Loucy (cell line): ENCODE results near the gene KCTD11.

ENCODE experiments used
- H2AFZ ChIP-seq: fragments of 200-600 bp; sonication (generic); 2 replicates; pipeline ENCODE4 v1.6.0; 2016; ENCODE audit warnings: antibody characterized with exemption, mild to moderate bottlenecking, low read length, moderate library complexity
- H3F3A ChIP-seq: fragments of 200-600 bp; 2 replicates; pipeline ENCODE4 v1.6.0; 2016; ENCODE audit warnings: antibody characterized with exemption, low read depth, mild to moderate bottlenecking
- H3K27me3 ChIP-seq: fragments of 200-600 bp; sonication (generic); 2 replicates; pipeline ENCODE4 v1.6.1; 2014; ENCODE audit warnings: low read length, mild to moderate bottlenecking; ENCODE audit not compliant: insufficient read depth, poor library complexity, severe bottlenecking
- H3K36me3 ChIP-seq: fragments of 200-600 bp; sonication (generic); 2 replicates; pipeline ENCODE4 v1.6.1; 2016; ENCODE audit warnings: low read length; ENCODE audit not compliant: insufficient read depth
- H3K4me1 ChIP-seq: fragments of 200-600 bp; sonication (generic); 2 replicates; pipeline ENCODE4 v1.5.1; 2014; ENCODE audit warnings: low read length, mild to moderate bottlenecking; ENCODE audit not compliant: insufficient read depth, poor library complexity, severe bottlenecking
- H3K4me2 ChIP-seq: fragments of 200-600 bp; sonication (generic); 2 replicates; pipeline ENCODE4 v1.6.0; 2014; ENCODE audit warnings: antibody characterized with exemption, low read length, low read depth, mild to moderate bottlenecking; ENCODE audit not compliant: poor library complexity, severe bottlenecking
- H3K4me3 ChIP-seq: fragments of 200-600 bp; sonication (generic); 2 replicates; pipeline ENCODE4 v1.5.1; 2014; ENCODE audit warnings: low read length, mild to moderate bottlenecking, mixed read lengths; ENCODE audit not compliant: poor library complexity, severe bottlenecking
- H3K79me2 ChIP-seq: fragments of 200-600 bp; sonication (generic); 2 replicates; pipeline ENCODE4 v1.6.1; 2014; ENCODE audit warnings: low read length; ENCODE audit not compliant: insufficient read depth
- H3K9ac ChIP-seq: fragments of 200-600 bp; sonication (generic); 2 replicates; pipeline ENCODE4 v1.6.0; 2014; ENCODE audit warnings: mild to moderate bottlenecking, low read depth, low read length, moderate library complexity; ENCODE audit not compliant: poor library complexity, severe bottlenecking
- H3K9me2 ChIP-seq: fragments of 200-600 bp; sonication (generic); replicated peaks from 2 replicates; pipeline ENCODE4 v1.6.1; 2016; ENCODE audit warnings: low read depth, low read length, mixed read lengths
- H3K9me3 ChIP-seq: fragments of 200-600 bp; sonication (generic); 2 replicates; pipeline ENCODE4 v1.6.1; 2014; ENCODE audit warnings: mild to moderate bottlenecking, antibody characterized with exemption, low read length, low read depth; ENCODE audit not compliant: insufficient read depth
- H4K20me1 ChIP-seq: fragments of 200-600 bp; sonication (generic); 2 replicates; pipeline ENCODE4 v1.6.0; 2014; ENCODE audit warnings: antibody characterized with exemption, low read length, mild to moderate bottlenecking; ENCODE audit not compliant: insufficient read depth, poor library complexity, severe bottlenecking
- EZH2phosphoT487 ChIP-seq: fragments of 200-600 bp; IDR thresholded peaks from 2 replicates; pipeline ENCODE4 v1.6.1; 2018; ENCODE audit warnings: antibody characterized with exemption, mild to moderate bottlenecking, moderate library complexity, borderline replicate concordance
- TF ChIP-seq, protein P1 (sequence below): fragments of 200-600 bp; sonication (generic); conservative IDR thresholded peaks from 2 replicates; pipeline ENCODE4 v1.5.1; 2014; ENCODE audit warnings: mild to moderate bottlenecking, antibody characterized with exemption, low read length

The KCTD11 gene

DNA sequence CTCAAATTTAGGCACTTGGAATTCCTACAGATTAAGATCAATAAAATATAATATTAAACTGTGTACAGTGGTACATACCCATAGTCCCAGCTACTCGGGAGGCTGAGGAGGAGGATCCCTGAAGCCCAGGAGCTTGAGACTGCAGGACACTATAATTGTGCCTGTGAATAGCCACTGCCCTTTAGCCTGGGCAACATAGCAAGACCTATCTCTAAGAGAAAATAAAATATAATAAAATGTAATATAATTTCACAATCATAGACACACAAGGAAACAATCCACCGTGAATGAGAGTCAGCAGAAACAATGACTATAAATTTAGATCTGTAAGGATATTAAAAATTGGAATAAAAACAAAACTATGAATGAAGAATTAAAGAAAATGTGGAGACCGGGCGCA, 18.9 kb downstream of the KCTD11 start:
- H4K20me1 ChIP-seq, result no peaks in the 10 kb centered on the region

DNA sequence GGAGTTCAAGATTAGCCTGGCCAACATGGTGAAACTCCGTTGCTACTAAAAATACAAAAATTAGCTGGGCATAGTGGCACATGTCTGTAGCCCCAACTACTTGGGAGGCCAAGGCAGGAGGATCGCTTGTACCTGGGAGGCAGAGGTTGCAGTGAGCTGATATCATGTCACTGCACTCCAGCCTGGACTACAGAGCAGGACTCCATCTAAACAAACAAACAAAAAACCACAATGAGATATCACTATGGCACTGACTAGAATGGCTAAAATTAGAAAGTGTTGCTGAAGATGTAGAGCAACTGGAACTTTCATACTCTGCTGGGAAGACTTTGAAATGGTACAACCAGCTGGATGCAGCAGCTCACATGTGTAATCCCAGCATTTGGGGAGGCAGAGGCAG, 22.4 kb downstream of the KCTD11 start:
- TF ChIP-seq, protein P1, sequence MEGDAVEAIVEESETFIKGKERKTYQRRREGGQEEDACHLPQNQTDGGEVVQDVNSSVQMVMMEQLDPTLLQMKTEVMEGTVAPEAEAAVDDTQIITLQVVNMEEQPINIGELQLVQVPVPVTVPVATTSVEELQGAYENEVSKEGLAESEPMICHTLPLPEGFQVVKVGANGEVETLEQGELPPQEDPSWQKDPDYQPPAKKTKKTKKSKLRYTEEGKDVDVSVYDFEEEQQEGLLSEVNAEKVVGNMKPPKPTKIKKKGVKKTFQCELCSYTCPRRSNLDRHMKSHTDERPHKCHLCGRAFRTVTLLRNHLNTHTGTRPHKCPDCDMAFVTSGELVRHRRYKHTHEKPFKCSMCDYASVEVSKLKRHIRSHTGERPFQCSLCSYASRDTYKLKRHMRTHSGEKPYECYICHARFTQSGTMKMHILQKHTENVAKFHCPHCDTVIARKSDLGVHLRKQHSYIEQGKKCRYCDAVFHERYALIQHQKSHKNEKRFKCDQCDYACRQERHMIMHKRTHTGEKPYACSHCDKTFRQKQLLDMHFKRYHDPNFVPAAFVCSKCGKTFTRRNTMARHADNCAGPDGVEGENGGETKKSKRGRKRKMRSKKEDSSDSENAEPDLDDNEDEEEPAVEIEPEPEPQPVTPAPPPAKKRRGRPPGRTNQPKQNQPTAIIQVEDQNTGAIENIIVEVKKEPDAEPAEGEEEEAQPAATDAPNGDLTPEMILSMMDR, result no peak
- no peak for TF ChIP-seq EZH2phosphoT487
- H3F3A ChIP-seq, result no peaks in the 10 kb centered on the region
- H3K36me3 ChIP-seq, result no peaks in the 10 kb centered on the region
- no peaks in the 10 kb centered on the region for H4K20me1 ChIP-seq
- no peaks in the 10 kb centered on the region for H3K9me2 ChIP-seq
- no peak overlapping the region for H3K4me2 ChIP-seq
- no peaks in the 10 kb centered on the region for H3K79me2 ChIP-seq
- H2AFZ ChIP-seq, result no peak overlapping the region
- H3K4me1 ChIP-seq, result no peaks in the 10 kb centered on the region
- no peak overlapping the region for H3K9ac ChIP-seq
- H3K27me3 ChIP-seq, result no peaks in the 10 kb centered on the region
- no peak overlapping the region for H3K4me3 ChIP-seq
- no peaks in the 10 kb centered on the region for H3K9me3 ChIP-seq

More for the DNA sequence above, 18.9 kb downstream of the KCTD11 start:
- no peak overlapping the region for H3K9ac ChIP-seq
- no peaks in the 10 kb centered on the region for H3K36me3 ChIP-seq
- no peak for TF ChIP-seq EZH2phosphoT487
- TF ChIP-seq, protein P1, result no peak
- H3F3A ChIP-seq, result no peaks in the 10 kb centered on the region
- H3K4me3 ChIP-seq, result no peak overlapping the region
- H3K9me3 ChIP-seq, result no peaks in the 10 kb centered on the region
- H3K27me3 ChIP-seq, result no peaks in the 10 kb centered on the region
- H3K4me2 ChIP-seq, result no peak overlapping the region
- H3K79me2 ChIP-seq, result no peaks in the 10 kb centered on the region
- no peaks in the 10 kb centered on the region for H3K4me1 ChIP-seq
- H3K9me2 ChIP-seq, result no peaks in the 10 kb centered on the region
- H2AFZ ChIP-seq, result no peak overlapping the region

DNA sequence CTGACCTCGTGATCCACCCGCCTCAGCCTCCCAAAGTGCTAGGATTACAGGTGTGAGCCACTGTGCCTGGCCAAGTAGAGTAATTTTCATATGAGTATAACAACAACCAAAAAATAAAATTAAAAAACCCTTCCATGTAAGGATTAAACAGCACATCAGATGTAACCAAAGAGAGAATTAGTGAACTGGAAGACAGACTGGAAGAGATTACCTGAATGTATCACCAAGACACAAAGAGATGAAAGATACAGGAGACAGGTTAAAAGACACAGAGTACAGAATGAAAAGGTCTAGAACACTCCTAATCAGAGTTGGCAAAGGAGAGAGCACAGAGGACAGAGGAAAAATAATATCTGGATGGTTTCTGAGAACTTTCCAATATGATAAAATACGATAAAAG, 27.2 kb downstream of the KCTD11 start:
- H3K79me2 ChIP-seq, result no peaks in the 10 kb centered on the region
- H3F3A ChIP-seq, result no peaks in the 10 kb centered on the region
- H3K27me3 ChIP-seq, result no peaks in the 10 kb centered on the region
- H3K4me2 ChIP-seq, result no peak overlapping the region
- TF ChIP-seq EZH2phosphoT487, result no peak
- TF ChIP-seq, protein P1, result no peak
- H3K36me3 ChIP-seq, result no peaks in the 10 kb centered on the region
- H2AFZ ChIP-seq, result no peak overlapping the region
- no peak overlapping the region for H3K9ac ChIP-seq
- H4K20me1 ChIP-seq, result no peaks in the 10 kb centered on the region
- H3K9me3 ChIP-seq, result no peaks in the 10 kb centered on the region
- no peak overlapping the region for H3K4me3 ChIP-seq
- no peaks in the 10 kb centered on the region for H3K9me2 ChIP-seq
- no peaks in the 10 kb centered on the region for H3K4me1 ChIP-seq
